ENCODE measurements around the gene CBLB.

DNA sequence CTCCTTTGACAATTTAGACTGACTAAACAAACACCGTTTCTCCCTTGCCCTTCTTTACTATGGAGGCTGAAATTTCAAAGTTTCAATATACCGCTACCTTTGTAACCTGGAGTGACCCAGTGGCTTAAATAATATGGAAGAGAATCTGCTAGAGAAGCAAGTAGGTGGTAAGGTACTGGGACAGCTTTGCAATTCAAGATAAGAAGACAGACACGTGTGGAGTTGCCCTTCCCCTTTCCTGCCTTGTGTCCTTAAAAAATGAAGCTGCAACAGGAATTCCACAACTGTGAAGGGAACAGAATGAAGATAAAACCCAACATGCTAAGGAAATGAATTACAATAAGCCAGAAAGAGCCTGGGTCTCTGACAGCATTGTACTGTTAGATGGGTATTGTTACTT, 26.4 kb downstream of the CBLB start:
- TF ChIP-seq CTCF (IDR thresholded peaks at IDR 0.05) (no peak), POLR2AphosphoS5 (IDR thresholded peaks at IDR 0.05) (no peak)

Measured in prostate gland (tissue), 2 donors.